Mesothelial cell of epicardium (in vitro differentiated cells): ENCODE results near the gene ETNK2. TPM values are rescaled to one million over a fixed set of nuclear protein-coding genes. Genes with fewer than 3 reads are reported as not detected.

Source experiments
- DNase-seq, 2 experiments: peaks; one replicate each; pipeline ENCODE4 v3.0.0; 2021; ENCODE audit warnings: low spot score in 2 of 2; ENCODE audit not compliant: unreplicated experiment in 2 of 2
- H3K27ac Mint-ChIP-seq: 2 replicates; pipeline ENCODE4 v1.8.0; 2021; ENCODE audit warnings: mixed read lengths
- H3K27me3 Mint-ChIP-seq: 2 replicates; pipeline ENCODE4 v1.8.0; 2021; ENCODE audit warnings: low read depth, mixed read lengths
- H3K36me3 Mint-ChIP-seq: 2 replicates; pipeline ENCODE4 v1.8.0; 2021; ENCODE audit warnings: mixed read lengths
- H3K4me1 Mint-ChIP-seq: 2 replicates; pipeline ENCODE4 v1.8.0; 2021; ENCODE audit warnings: mixed read lengths
- H3K4me3 Mint-ChIP-seq: 2 replicates; pipeline ENCODE4 v1.8.0; 2021; ENCODE audit warnings: mild to moderate bottlenecking, moderate library complexity, mixed read lengths
- H3K9me3 Mint-ChIP-seq: 2 replicates; pipeline ENCODE4 v1.8.0; 2021; ENCODE audit warnings: mixed read lengths
- CTCF ChIP-seq: fragments of 200-600 bp; sonication (generic); IDR thresholded peaks from one replicate; pipeline ENCODE4 v1.5.0; 2021; ENCODE audit warnings: antibody characterized with exemption; ENCODE audit not compliant: unreplicated experiment
- total RNA-seq: library from RNA; stranded (reverse); gene quantifications from 3 replicates; pipeline ENCODE4 v1.2.1, GENCODE V29; 2021

The ETNK2 gene
- total RNA-seq, 1 donor from 2014 or later, result 19.2 TPM

GRCh38 chr1:204196068-204196795, 44.4 kb upstream of the ETNK2 start, which contains the start of gene KISS1:
Gene KISS1 (minus strand): TSS chr1:204196491. CDS start chr1:204192876, 3,615 bp downstream.
- H3K4me1 Mint-ChIP-seq, result peaks cover 32% of the 10 kb centered on the region
- no peaks in the 10 kb centered on the region for H3K36me3 Mint-ChIP-seq
- no peak for DNase-seq
- no peaks in the 10 kb centered on the region for H3K9me3 Mint-ChIP-seq
- no peak within 1 kb of the TSS for H3K27ac Mint-ChIP-seq
- peaks cover 22% of the 10 kb centered on the region for H3K27me3 Mint-ChIP-seq
- TF ChIP-seq CTCF, result no peak
- H3K4me3 Mint-ChIP-seq, result no peak within 1 kb of the TSS

GRCh38 chr1:204194771-204195170, 42.9 kb upstream of the ETNK2 start:
- H3K36me3 Mint-ChIP-seq, result no peaks in the 10 kb centered on the region
- no peak overlapping the region for H3K4me3 Mint-ChIP-seq
- H3K27ac Mint-ChIP-seq, result no peak overlapping the region
- TF ChIP-seq CTCF, result no peak
- peaks cover 25% of the 10 kb centered on the region for H3K27me3 Mint-ChIP-seq
- no peak for DNase-seq
- no peaks in the 10 kb centered on the region for H3K9me3 Mint-ChIP-seq
- peaks cover 38% of the 10 kb centered on the region for H3K4me1 Mint-ChIP-seq

- TF ChIP-seq CTCF, result no peak
- Mint-ChIP-seq H3K9me3 (no peaks in the 10 kb centered on the region), H3K4me1 (peaks cover 38% of the 10 kb centered on the region), H3K4me3 (no peak overlapping the region), H3K27me3 (peaks cover 32% of the 10 kb centered on the region), H3K36me3 (no peaks in the 10 kb centered on the region), H3K27ac (no peak overlapping the region)
- no peak for DNase-seq
Observed at GRCh38 chr1:204194080-204194479, 42.2 kb upstream of the ETNK2 start.

- DNase-seq, result no peak
- no peak overlapping the region for H3K27ac Mint-ChIP-seq
- no peak overlapping the region for H3K4me3 Mint-ChIP-seq
- peaks cover 45% of the 10 kb centered on the region for H3K27me3 Mint-ChIP-seq
- no peak for TF ChIP-seq CTCF
- H3K4me1 Mint-ChIP-seq, result peaks cover 28% of the 10 kb centered on the region
- H3K9me3 Mint-ChIP-seq, result no peaks in the 10 kb centered on the region
- H3K36me3 Mint-ChIP-seq, result no peaks in the 10 kb centered on the region
Observed at GRCh38 chr1:204192589-204193352, 40.9 kb upstream of the ETNK2 start.

GRCh38 chr1:204192046-204192445, 40.2 kb upstream of the ETNK2 start:
- no peak for DNase-seq
- H3K4me1 Mint-ChIP-seq, result peaks cover 28% of the 10 kb centered on the region
- H3K27me3 Mint-ChIP-seq, result peaks cover 48% of the 10 kb centered on the region
- no peaks in the 10 kb centered on the region for H3K36me3 Mint-ChIP-seq
- no peak overlapping the region for H3K4me3 Mint-ChIP-seq
- H3K9me3 Mint-ChIP-seq, result no peaks in the 10 kb centered on the region
- H3K27ac Mint-ChIP-seq, result no peak overlapping the region
- TF ChIP-seq CTCF, result no peak
